ENCODE data around the gene ABCG8.

ABCG8 gene

GRCh38 chr2:43819491-43820163 is 19.1 kb upstream of the ABCG8 start:
- no peak for ATAC-seq
- DNase-seq: no peak
- Mint-ChIP-seq H3K27ac (no peak overlapping the region), H3K27me3 (peaks cover 30% of the 10 kb centered on the region), H3K4me1 (no peaks in the 10 kb centered on the region), H3K4me3 (no peak overlapping the region), H3K9me3 (peaks cover 0 to 3% of the 10 kb centered on the region in 2 donors)

GRCh38 chr2:43822839-43823238 is 15.9 kb upstream of the ABCG8 start:
- ATAC-seq: no peak
- H3K4me3 Mint-ChIP-seq: no peak overlapping the region
- no peak overlapping the region for H3K27ac Mint-ChIP-seq
- no peaks in the 10 kb centered on the region for H3K4me1 Mint-ChIP-seq
- H3K27me3 Mint-ChIP-seq: peaks cover 35% of the 10 kb centered on the region
- no peak for DNase-seq
- no peaks in the 10 kb centered on the region for H3K9me3 Mint-ChIP-seq

GRCh38 chr2:43823751-43824150 is 15.0 kb upstream of the ABCG8 start:
- no peaks in the 10 kb centered on the region for H3K4me1 Mint-ChIP-seq
- ATAC-seq: no peak

GRCh38 chr2:43824512-43824911 is 14.3 kb upstream of the ABCG8 start:
- Mint-ChIP-seq H3K9me3 (no peaks in the 10 kb centered on the region), H3K27ac (no peak overlapping the region), H3K4me1 (no peaks in the 10 kb centered on the region), H3K27me3 (peaks cover 44% of the 10 kb centered on the region), H3K4me3 (no peak overlapping the region)
- DNase-seq: no peak
- ATAC-seq: no peak

More at GRCh38 chr2:43823751-43824150, 15.0 kb upstream of the ABCG8 start:
- no peak overlapping the region for H3K27ac Mint-ChIP-seq
- no peak for DNase-seq
- peaks cover 39% of the 10 kb centered on the region for H3K27me3 Mint-ChIP-seq
- H3K9me3 Mint-ChIP-seq: no peaks in the 10 kb centered on the region
- H3K4me3 Mint-ChIP-seq: no peak overlapping the region

- H3K9me3 Mint-ChIP-seq: no peaks in the 10 kb centered on the region
- H3K27me3 Mint-ChIP-seq: peaks cover 49% of the 10 kb centered on the region
- ATAC-seq (no peak), DNase-seq (no peak)
- no peak overlapping the region for H3K27ac Mint-ChIP-seq
- H3K4me1 Mint-ChIP-seq: no peaks in the 10 kb centered on the region
- H3K4me3 Mint-ChIP-seq: no peak overlapping the region
These were observed 13.7 kb upstream of the ABCG8 start for GRCh38 chr2:43824951-43825493.

- Mint-ChIP-seq H3K4me3 (no peak overlapping the region), H3K27me3 (peaks cover 53% of the 10 kb centered on the region), H3K4me1 (no peaks in the 10 kb centered on the region), H3K9me3 (no peaks in the 10 kb centered on the region), H3K27ac (no peak overlapping the region)
- ATAC-seq (no peak), DNase-seq (no peak)
These were observed 12.9 kb upstream of the ABCG8 start for GRCh38 chr2:43825841-43826240.

- no peak overlapping the region for H3K4me3 Mint-ChIP-seq
These were observed 12.2 kb upstream of the ABCG8 start for GRCh38 chr2:43826305-43827250.

GRCh38 chr2:43831543-43832294 is 7.1 kb upstream of the ABCG8 start:
- Mint-ChIP-seq H3K4me1 (peaks cover 7% of the 10 kb centered on the region), H3K27me3 (peaks cover 43% of the 10 kb centered on the region), H3K4me3 (peak overlapping the region; percentile 14 to 57), H3K9me3 (no peaks in the 10 kb centered on the region), H3K27ac (no peak overlapping the region)
- peak; percentile 46 for ATAC-seq
- DNase-seq: no peak

More at GRCh38 chr2:43826305-43827250, 12.2 kb upstream of the ABCG8 start:
- Mint-ChIP-seq H3K4me1 (peaks cover 5% of the 10 kb centered on the region), H3K9me3 (no peaks in the 10 kb centered on the region), H3K27me3 (peaks cover 53% of the 10 kb centered on the region), H3K27ac (peak overlapping the region in 1 of 2 donors; percentile 9)
- DNase-seq (no peak), ATAC-seq (no peak)

GRCh38 chr2:43832457-43832856 is 6.3 kb upstream of the ABCG8 start:
- Mint-ChIP-seq H3K4me3 (no peak overlapping the region), H3K9me3 (no peaks in the 10 kb centered on the region), H3K27ac (no peak overlapping the region), H3K27me3 (peaks cover 42% of the 10 kb centered on the region), H3K4me1 (peaks cover 7% of the 10 kb centered on the region)
- DNase-seq: no peak
- ATAC-seq: no peak

GRCh38 chr2:43837033-43837432 is 1.7 kb upstream of the ABCG8 start:
- H3K27ac Mint-ChIP-seq: no peak overlapping the region
- ATAC-seq (no peak), DNase-seq (no peak)
- H3K9me3 Mint-ChIP-seq: no peaks in the 10 kb centered on the region
- no peaks in the 10 kb centered on the region for H3K4me1 Mint-ChIP-seq
- peaks cover 12% of the 10 kb centered on the region for H3K27me3 Mint-ChIP-seq
- H3K4me3 Mint-ChIP-seq: no peak overlapping the region

- H3K9me3 Mint-ChIP-seq: no peaks in the 10 kb centered on the region
- peaks cover 8% of the 10 kb centered on the region for H3K27me3 Mint-ChIP-seq
- H3K4me3 Mint-ChIP-seq: no peak overlapping the region
- no peaks in the 10 kb centered on the region for H3K4me1 Mint-ChIP-seq
- H3K27ac Mint-ChIP-seq: peak overlapping the region in 1 of 2 donors; percentile 36
- DNase-seq (no peak), ATAC-seq (no peak)
These were observed 776 bp upstream of the ABCG8 start for GRCh38 chr2:43837831-43838559.

- Mint-ChIP-seq H3K4me1 (no peaks in the 10 kb centered on the region), H3K27me3 (peaks cover 7% of the 10 kb centered on the region), H3K27ac (peak overlapping the region in 1 of 2 donors; percentile 45), H3K4me3 (no peak overlapping the region), H3K9me3 (no peaks in the 10 kb centered on the region)
- DNase-seq: no peak
- ATAC-seq: no peak
These were observed 1.2 kb downstream of the ABCG8 start for GRCh38 chr2:43839776-43840564.

GRCh38 chr2:43840965-43841364 is 2.2 kb downstream of the ABCG8 start:
- Mint-ChIP-seq H3K4me3 (no peak overlapping the region), H3K9me3 (no peaks in the 10 kb centered on the region), H3K27me3 (peaks cover 7% of the 10 kb centered on the region), H3K27ac (no peak overlapping the region), H3K4me1 (no peaks in the 10 kb centered on the region)
- DNase-seq: no peak
- ATAC-seq: no peak
